NCI-H748 treated with DMSO at 0.1 percent for 48 hours (cell line): Measurements from ENCODE around the gene TMEM145.

ENCODE experiments used
- DNase-seq: peaks from one replicate; lab custom pipeline; 2025; lab: John Stamatoyannopoulos, UW

The TMEM145 gene

GRCh38 chr19:42289556-42290041 is 23.5 kb upstream of the TMEM145 start:
- DNase-seq = no peak

GRCh38 chr19:42290136-42290522 is 23.0 kb upstream of the TMEM145 start:
- no peak for DNase-seq

- DNase-seq = no peak
Measured at GRCh38 chr19:42290523-42291434, 22.3 kb upstream of the TMEM145 start.

- no peak for DNase-seq
Measured at GRCh38 chr19:42291435-42291810, 21.7 kb upstream of the TMEM145 start.

- no peak for DNase-seq
Measured at GRCh38 chr19:42292042-42292960, 20.8 kb upstream of the TMEM145 start.

- no peak for DNase-seq
Measured at GRCh38 chr19:42292963-42293362, 20.1 kb upstream of the TMEM145 start.

GRCh38 chr19:42293540-42293939 is 19.6 kb upstream of the TMEM145 start:
- DNase-seq = no peak

- DNase-seq = no peak
Measured at GRCh38 chr19:42293948-42294347, 19.2 kb upstream of the TMEM145 start.

- no peak for DNase-seq
Measured at GRCh38 chr19:42294471-42295137, 18.5 kb upstream of the TMEM145 start.

- DNase-seq = no peak
Measured at GRCh38 chr19:42295342-42295741, 17.8 kb upstream of the TMEM145 start.

- DNase-seq = peak; percentile 64
Measured at GRCh38 chr19:42295831-42296525, 17.1 kb upstream of the TMEM145 start.

GRCh38 chr19:42297039-42297438 is 16.1 kb upstream of the TMEM145 start:
- no peak for DNase-seq

GRCh38 chr19:42301646-42302203 is 11.4 kb upstream of the TMEM145 start, which contains the start of gene PRR19:
Gene PRR19, plus strand, starts transcription at chr19:42302132. Its CDS starts 7,453 bp downstream, at chr19:42309585.
- DNase-seq = no peak

GRCh38 chr19:42303101-42303464 is 10.0 kb upstream of the TMEM145 start:
- no peak for DNase-seq

GRCh38 chr19:42303876-42304275 is 9.2 kb upstream of the TMEM145 start:
- no peak for DNase-seq

GRCh38 chr19:42306646-42307045 is 6.5 kb upstream of the TMEM145 start:
- no peak for DNase-seq

GRCh38 chr19:42309686-42310085 is 3.4 kb upstream of the TMEM145 start:
- DNase-seq = no peak

- DNase-seq = no peak
Measured at GRCh38 chr19:42311657-42312056, 1.5 kb upstream of the TMEM145 start.

- DNase-seq = no peak
Measured at GRCh38 chr19:42312370-42312769, 739 bp upstream of the TMEM145 start.

- DNase-seq = no peak
Measured at GRCh38 chr19:42313840-42314755, 989 bp downstream of the TMEM145 start.
